ACC112 (cell line): ENCODE measurements around the gene RGSL1.

Experiments used
- H2AFZ ChIP-seq: fragments of 200-600 bp; sonication (generic); one replicate; pipeline ENCODE4 v1.6.0; 2017; ENCODE audit warnings: antibody characterized with exemption, low read length; ENCODE audit not compliant: unreplicated experiment
- H3K27ac ChIP-seq: fragments of 200-600 bp; sonication (generic); 2 replicates; pipeline ENCODE4 v1.5.1; 2014; ENCODE audit warnings: low read depth, mild to moderate bottlenecking, antibody characterized with exemption, low read length, moderate library complexity
- H3K27me3 ChIP-seq: fragments of 200-600 bp; sonication (generic); 2 replicates; pipeline ENCODE4 v1.6.1; 2014; ENCODE audit warnings: mild to moderate bottlenecking, antibody characterized with exemption, low read length, moderate library complexity, mixed read lengths; ENCODE audit not compliant: insufficient read depth
- H3K36me3 ChIP-seq: fragments of 200-600 bp; sonication (generic); 2 replicates; pipeline ENCODE4 v1.6.1; 2016; ENCODE audit warnings: mild to moderate bottlenecking, antibody characterized with exemption, low read length, moderate library complexity, mixed read lengths; ENCODE audit not compliant: insufficient read depth
- H3K4me1 ChIP-seq: fragments of 200-600 bp; sonication (generic); one replicate; pipeline ENCODE4 v1.6.1; 2016; ENCODE audit warnings: low read length, mixed read lengths; ENCODE audit not compliant: insufficient read depth, unreplicated experiment, control insufficient read depth
- H3K4me3 ChIP-seq: fragments of 200-600 bp; sonication (generic); 2 replicates; pipeline ENCODE4 v1.5.1; 2014; ENCODE audit warnings: mild to moderate bottlenecking, low read depth, low read length
- H3K79me2 ChIP-seq: fragments of 200-600 bp; sonication (generic); one replicate; pipeline ENCODE4 v1.6.0; 2016; ENCODE audit warnings: low read length; ENCODE audit not compliant: control insufficient read depth, unreplicated experiment, insufficient read depth

Gene RGSL1

GRCh38 chr1:182587666-182588499 is 137.9 kb downstream of the RGSL1 start:
- H3K4me3 ChIP-seq: peak overlapping the region; percentile 77
- no peaks in the 10 kb centered on the region for H3K27me3 ChIP-seq
- H3K4me1 ChIP-seq: peaks cover 5% of the 10 kb centered on the region
- H3K36me3 ChIP-seq: peaks cover 3% of the 10 kb centered on the region; the same call in 1 of the 2 replicates
- peak overlapping the region; percentile 91 for H2AFZ ChIP-seq
- peak overlapping the region; percentile 81 for H3K27ac ChIP-seq
- H3K79me2 ChIP-seq: no peaks in the 10 kb centered on the region

DNA sequence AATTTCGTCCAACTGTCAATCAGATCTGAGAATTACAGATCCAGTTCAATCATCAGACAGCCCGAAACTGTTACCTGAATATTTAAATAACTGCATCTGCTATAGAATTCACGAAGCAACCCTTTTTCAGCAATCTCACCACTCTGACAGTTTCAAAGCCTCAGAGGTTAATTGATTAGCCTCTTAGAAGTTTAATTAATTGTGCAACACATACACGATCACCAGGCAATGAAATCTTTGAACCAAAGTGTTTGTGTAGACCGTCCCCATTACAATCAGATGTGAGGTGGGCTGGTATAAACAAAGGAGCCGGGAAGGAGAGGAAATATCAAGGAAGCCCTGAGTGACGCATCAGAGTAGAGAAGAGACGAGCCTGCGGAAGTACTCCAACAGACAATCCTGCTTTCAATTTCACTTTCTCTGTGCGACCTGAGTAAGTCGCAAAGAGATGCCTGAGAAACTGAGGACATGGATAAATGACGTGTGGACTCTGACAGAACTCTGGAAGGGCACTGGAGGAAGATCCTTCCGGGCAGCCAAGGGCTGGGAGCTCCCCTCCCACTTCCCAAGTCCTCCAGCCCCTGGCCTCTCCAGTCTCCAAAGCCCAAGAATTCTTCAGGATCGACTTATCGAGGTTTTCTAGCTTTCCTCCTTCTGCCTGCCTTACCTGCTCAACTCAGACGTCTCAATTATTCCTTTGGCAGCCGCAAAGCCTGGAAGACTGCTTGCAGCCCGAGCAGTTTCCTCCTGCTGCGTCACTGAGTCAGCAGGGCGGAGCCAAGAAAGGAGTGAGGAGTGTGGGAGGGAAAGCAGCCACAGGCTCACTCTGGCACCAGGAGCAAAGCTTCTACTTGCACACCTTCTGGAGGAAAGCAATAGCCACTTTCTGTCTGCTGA is 138.8 kb downstream of the RGSL1 start, which contains the start of gene RNASEL:
RNASEL (minus strand) TSS at position 757 of the 897 bp plus-strand sequence. CDS start 2,450 bp downstream, outside the sequence.
- Histone ChIP-seq H3K27ac (peak within 1 kb of the TSS; percentile 81), H2AFZ (peak within 1 kb of the TSS; percentile 91), H3K4me1 (peaks cover 5% of the 10 kb centered on the region)

DNA sequence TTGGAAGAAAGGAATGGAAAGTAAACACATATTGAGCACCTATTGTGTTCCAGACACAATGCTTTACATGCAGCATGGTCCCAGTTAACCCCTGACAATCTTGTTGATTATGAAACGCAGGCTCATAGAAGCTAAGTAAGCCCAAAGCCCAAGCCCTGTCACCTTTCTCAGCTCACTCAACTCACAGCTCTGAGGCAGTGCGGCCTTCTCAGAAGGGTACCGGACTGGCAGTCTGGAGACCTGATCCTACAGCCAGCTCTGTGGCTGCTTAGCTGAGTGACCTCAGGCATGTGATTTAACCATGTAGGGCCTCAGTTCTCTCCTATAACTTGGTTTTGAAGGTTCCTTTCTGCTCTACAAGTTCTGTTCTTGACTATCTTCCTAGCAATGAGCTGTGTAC is 139.6 kb downstream of the RGSL1 start:
- H3K79me2 ChIP-seq: no peaks in the 10 kb centered on the region
- no peak overlapping the region for H3K27ac ChIP-seq
- H3K4me3 ChIP-seq: peak overlapping the region; percentile 77
- H2AFZ ChIP-seq: peak overlapping the region; percentile 91
- H3K27me3 ChIP-seq: no peaks in the 10 kb centered on the region
- peaks cover 3% of the 10 kb centered on the region; the same call in 1 of the 2 replicates for H3K36me3 ChIP-seq
- peaks cover 5% of the 10 kb centered on the region for H3K4me1 ChIP-seq

More for the DNA sequence above, 138.8 kb downstream of the RGSL1 start, which contains the start of gene RNASEL:
- Histone ChIP-seq H3K27me3 (no peaks in the 10 kb centered on the region), H3K79me2 (no peaks in the 10 kb centered on the region), H3K36me3 (peaks cover 3% of the 10 kb centered on the region; the same call in 1 of the 2 replicates), H3K4me3 (peak within 1 kb of the TSS; percentile 77)

- Histone ChIP-seq H3K4me3 (no peak overlapping the region), H3K79me2 (no peaks in the 10 kb centered on the region), H3K27ac (no peak overlapping the region), H3K4me1 (peaks cover 5% of the 10 kb centered on the region), H3K36me3 (peaks cover 3% of the 10 kb centered on the region; the same call in 1 of the 2 replicates), H3K27me3 (no peaks in the 10 kb centered on the region), H2AFZ (no peak overlapping the region)
These were observed 140.0 kb downstream of the RGSL1 start for GRCh38 chr1:182589931-182590330.

- H2AFZ ChIP-seq: no peak overlapping the region
- no peak overlapping the region for H3K27ac ChIP-seq
- no peaks in the 10 kb centered on the region for H3K79me2 ChIP-seq
- no peak overlapping the region for H3K4me3 ChIP-seq
- H3K27me3 ChIP-seq: no peaks in the 10 kb centered on the region
- no peaks in the 10 kb centered on the region for H3K36me3 ChIP-seq
- H3K4me1 ChIP-seq: no peaks in the 10 kb centered on the region
These were observed 145.8 kb downstream of the RGSL1 start for GRCh38 chr1:182595641-182596240.

GRCh38 chr1:182596934-182597333 is 147.0 kb downstream of the RGSL1 start:
- Histone ChIP-seq H2AFZ (no peak overlapping the region), H3K36me3 (no peaks in the 10 kb centered on the region), H3K27ac (no peak overlapping the region), H3K4me3 (no peak overlapping the region), H3K79me2 (no peaks in the 10 kb centered on the region), H3K4me1 (no peaks in the 10 kb centered on the region), H3K27me3 (no peaks in the 10 kb centered on the region)

DNA sequence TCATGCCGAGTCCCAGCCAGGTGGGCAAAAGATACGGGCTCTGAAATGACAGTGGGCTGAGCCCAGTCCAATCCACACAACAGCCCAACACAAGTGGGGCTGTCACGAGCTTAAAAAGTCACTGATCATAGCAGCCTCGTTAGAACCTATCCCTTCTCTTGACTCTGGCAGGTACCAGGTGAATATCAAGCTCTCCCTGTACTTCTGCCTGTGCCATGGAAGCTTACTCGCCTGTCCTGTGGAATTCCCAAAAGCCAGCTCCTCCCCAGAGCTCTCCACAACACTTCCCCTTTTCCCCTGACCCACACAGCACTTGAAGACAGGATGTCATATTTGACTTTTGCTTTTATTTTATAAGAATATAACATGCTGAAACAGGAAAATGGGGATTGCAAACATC is 148.3 kb downstream of the RGSL1 start:
- Histone ChIP-seq H3K4me1 (peaks cover 2% of the 10 kb centered on the region), H3K79me2 (no peaks in the 10 kb centered on the region), H3K27me3 (peaks cover 6% of the 10 kb centered on the region; the same call in 1 of the 2 replicates), H2AFZ (no peak overlapping the region), H3K36me3 (no peaks in the 10 kb centered on the region), H3K27ac (no peak overlapping the region), H3K4me3 (no peak overlapping the region)

DNA sequence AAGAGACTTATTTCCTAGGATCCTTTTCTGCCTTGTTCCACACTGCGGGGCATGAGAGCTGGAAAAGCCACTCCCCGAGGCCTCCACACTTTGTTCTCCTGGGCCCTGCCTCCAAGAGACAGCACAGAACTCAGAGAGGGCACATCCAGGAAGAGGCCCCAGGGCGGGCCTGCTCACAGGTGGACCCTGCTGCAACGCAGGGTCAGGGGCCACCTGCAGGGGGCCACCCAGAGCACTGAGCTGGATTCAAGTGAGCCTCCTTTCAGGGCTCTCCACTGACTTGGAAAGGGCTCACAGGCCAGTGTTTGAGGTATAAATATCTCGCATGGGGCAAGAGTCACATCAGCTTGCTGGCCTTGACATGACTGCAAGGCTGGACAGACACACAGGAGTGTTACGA is 149.4 kb downstream of the RGSL1 start:
- H3K4me1 ChIP-seq: peaks cover 6% of the 10 kb centered on the region
- no peaks in the 10 kb centered on the region for H3K79me2 ChIP-seq
- no peak overlapping the region for H3K27ac ChIP-seq
- H2AFZ ChIP-seq: no peak overlapping the region
- no peaks in the 10 kb centered on the region for H3K36me3 ChIP-seq
- peaks cover 11% of the 10 kb centered on the region; the same call in 1 of the 2 replicates for H3K27me3 ChIP-seq
- no peak overlapping the region for H3K4me3 ChIP-seq

DNA sequence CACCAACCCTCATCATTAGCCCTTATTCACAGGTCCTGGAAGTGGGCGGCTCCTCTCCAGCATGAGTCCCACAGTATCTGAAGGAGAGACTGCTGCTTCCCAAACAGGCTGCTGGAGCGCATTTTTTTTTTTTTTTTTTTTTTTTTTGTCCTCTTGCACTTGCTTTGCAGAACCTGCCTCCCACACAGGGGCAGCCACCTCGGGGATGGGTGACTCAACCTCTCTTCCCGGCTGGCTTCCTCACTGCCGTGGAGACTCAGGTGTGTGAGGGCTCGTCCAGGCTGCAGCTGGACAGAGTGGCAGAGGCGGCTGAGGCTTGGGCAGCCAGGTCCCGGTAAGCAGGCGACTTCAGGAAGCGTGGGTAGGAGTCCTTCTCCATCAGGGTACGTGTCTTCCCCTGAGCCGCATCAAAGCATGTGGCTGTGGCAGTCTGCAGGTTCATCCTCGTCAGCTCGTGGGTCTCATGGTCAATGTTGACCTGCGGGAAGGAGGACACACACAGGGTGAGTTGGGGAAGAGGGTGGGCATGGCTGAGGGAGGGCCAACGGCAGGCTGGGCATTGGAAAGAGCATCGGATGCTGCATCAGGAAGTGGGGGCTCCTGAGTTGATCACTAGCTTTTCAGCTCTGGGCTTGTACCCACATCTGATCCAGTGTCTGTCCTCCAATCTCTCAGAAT is 150.2 kb downstream of the RGSL1 start:
- H3K4me1 ChIP-seq: peaks cover 6% of the 10 kb centered on the region
- no peak overlapping the region for H3K4me3 ChIP-seq
- H3K36me3 ChIP-seq: no peaks in the 10 kb centered on the region
- peaks cover 11% of the 10 kb centered on the region; the same call in 1 of the 2 replicates for H3K27me3 ChIP-seq
- no peaks in the 10 kb centered on the region for H3K79me2 ChIP-seq
- H3K27ac ChIP-seq: no peak overlapping the region
- H2AFZ ChIP-seq: no peak overlapping the region
